HG03135 (cell line): ENCODE data around the gene GIMAP6.
"Not testable (repeated sequence)": the region's sequence is repeated elsewhere in the genome, so short reads cannot be mapped to it uniquely, and the experiment has no call there.

ENCODE experiments used
- ATAC-seq: cut with Tn5 transposase; IDR thresholded peaks from one replicate; pipeline ENCODE4 v1.9.1; 2021; ENCODE audit warnings: mild to moderate bottlenecking, moderate library complexity; ENCODE audit not compliant: unreplicated experiment

GIMAP6 gene

GRCh38 chr7:150586068-150586784 lies 46.0 kb downstream of the GIMAP6 start:
- ATAC-seq = no peak

- no peak for ATAC-seq
Observed at GRCh38 chr7:150585199-150585598, 47.0 kb downstream of the GIMAP6 start.

GRCh38 chr7:150580638-150581394 lies 51.4 kb downstream of the GIMAP6 start:
- ATAC-seq = no peak

- ATAC-seq = not testable (repeated sequence)
Observed at GRCh38 chr7:150579979-150580637, 52.1 kb downstream of the GIMAP6 start.
